ENCODE results near the gene SDSL.
A peak's percentile ranks its signal among the peaks of the same experiment; 100 is the strongest.

The SDSL gene

DNA sequence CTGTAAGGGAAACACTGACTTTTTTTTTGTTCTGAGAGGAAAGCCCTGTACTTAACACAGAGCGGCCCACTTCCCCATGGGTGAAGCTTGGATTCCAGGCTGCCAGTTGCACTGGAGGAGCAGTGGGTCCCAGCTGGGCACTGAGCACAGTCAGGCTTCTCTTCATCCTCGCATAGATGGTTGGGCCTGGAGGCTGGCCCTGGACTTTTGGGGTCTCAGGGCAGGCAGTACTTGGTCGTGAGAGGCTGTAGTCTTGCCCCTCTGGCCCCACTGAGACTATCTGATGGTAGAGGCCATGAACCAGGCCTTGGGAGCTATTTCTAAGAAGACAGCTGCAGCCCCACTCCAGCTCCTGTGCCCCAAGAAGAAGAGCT is 55.6 kb downstream of the SDSL start:
- ATAC-seq = no peak
- TF ChIP-seq RARB (CRISPR knock-in tag; IDR thresholded peaks at IDR 0.05) (no peak), CSDC2 (CRISPR knock-in tag; IDR thresholded peaks at IDR 0.05) (no peak)
- TF ChIP-seq, protein P1, sequence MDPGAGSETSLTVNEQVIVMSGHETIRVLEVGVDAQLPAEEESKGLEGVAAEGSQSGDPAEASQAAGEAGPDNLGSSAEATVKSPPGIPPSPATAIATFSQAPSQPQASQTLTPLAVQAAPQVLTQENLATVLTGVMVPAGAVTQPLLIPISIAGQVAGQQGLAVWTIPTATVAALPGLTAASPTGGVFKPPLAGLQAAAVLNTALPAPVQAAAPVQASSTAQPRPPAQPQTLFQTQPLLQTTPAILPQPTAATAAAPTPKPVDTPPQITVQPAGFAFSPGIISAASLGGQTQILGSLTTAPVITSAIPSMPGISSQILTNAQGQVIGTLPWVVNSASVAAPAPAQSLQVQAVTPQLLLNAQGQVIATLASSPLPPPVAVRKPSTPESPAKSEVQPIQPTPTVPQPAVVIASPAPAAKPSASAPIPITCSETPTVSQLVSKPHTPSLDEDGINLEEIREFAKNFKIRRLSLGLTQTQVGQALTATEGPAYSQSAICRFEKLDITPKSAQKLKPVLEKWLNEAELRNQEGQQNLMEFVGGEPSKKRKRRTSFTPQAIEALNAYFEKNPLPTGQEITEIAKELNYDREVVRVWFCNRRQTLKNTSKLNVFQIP (CRISPR knock-in tag; IDR thresholded peaks at IDR 0.05; ENCODE audit: borderline replicate concordance, low read depth) = no peak
- TF ChIP-seq, protein P2, sequence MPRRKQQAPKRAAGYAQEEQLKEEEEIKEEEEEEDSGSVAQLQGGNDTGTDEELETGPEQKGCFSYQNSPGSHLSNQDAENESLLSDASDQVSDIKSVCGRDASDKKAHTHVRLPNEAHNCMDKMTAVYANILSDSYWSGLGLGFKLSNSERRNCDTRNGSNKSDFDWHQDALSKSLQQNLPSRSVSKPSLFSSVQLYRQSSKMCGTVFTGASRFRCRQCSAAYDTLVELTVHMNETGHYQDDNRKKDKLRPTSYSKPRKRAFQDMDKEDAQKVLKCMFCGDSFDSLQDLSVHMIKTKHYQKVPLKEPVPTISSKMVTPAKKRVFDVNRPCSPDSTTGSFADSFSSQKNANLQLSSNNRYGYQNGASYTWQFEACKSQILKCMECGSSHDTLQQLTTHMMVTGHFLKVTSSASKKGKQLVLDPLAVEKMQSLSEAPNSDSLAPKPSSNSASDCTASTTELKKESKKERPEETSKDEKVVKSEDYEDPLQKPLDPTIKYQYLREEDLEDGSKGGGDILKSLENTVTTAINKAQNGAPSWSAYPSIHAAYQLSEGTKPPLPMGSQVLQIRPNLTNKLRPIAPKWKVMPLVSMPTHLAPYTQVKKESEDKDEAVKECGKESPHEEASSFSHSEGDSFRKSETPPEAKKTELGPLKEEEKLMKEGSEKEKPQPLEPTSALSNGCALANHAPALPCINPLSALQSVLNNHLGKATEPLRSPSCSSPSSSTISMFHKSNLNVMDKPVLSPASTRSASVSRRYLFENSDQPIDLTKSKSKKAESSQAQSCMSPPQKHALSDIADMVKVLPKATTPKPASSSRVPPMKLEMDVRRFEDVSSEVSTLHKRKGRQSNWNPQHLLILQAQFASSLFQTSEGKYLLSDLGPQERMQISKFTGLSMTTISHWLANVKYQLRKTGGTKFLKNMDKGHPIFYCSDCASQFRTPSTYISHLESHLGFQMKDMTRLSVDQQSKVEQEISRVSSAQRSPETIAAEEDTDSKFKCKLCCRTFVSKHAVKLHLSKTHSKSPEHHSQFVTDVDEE (CRISPR knock-in tag; IDR thresholded peaks at IDR 0.05) = no peak

DNA sequence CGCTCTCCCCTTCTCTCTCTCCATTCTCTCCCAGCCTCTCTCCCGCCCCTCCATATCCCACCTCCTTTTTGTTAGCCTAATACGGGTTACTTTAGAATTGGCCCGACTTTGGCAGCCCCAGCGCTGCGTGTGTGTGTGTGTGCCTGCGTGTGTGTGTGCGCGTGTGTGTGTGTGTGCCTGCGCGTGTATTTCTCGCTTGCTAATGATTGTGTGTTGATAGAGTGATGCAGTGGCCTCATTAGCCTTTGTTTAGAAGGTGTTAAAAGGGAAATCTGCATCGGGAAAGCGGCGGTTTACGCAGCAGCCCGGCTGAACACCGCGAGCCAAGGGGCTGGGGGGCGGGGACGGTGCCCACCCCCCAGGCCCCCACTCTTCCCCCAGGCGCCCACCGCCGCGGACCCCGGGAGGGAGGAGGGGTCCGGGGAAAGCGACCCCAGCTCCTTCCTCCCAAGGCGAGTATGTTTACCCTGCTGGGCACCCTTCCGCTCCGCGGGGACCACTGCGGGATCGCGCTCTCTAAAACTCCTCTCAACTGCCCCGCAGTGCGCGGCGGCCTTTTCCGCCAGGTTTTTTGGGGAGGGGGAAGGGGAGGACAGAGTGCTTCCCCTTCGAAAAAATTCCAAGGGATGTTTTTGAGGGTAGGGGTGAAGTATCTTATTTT is 56.3 kb downstream of the SDSL start:
- no peak for ATAC-seq
- TF ChIP-seq, protein P2 (CRISPR knock-in tag; IDR thresholded peaks at IDR 0.05) = no peak

DNA sequence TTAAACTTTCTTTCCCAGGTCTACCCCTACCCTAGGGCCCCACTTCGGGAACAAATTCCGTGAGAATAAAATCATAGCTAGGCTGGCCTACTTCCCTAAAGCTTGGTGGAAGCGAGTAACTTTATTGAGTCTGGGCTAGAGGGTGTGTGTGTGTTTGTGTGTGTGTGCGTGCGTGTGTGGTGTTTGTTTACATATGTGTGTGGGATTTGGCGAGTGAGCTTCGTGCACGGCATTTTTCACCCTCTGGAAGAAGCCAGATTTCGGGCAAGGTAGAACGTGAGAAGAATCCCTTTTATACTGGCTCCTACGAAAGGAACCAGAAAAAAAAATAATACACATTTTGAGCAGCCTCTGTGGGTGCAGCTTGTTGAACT is 57.0 kb downstream of the SDSL start:
- ATAC-seq = no peak
- no peak for TF ChIP-seq TOX (CRISPR knock-in tag; IDR thresholded peaks at IDR 0.05; ENCODE audit: borderline replicate concordance)

DNA sequence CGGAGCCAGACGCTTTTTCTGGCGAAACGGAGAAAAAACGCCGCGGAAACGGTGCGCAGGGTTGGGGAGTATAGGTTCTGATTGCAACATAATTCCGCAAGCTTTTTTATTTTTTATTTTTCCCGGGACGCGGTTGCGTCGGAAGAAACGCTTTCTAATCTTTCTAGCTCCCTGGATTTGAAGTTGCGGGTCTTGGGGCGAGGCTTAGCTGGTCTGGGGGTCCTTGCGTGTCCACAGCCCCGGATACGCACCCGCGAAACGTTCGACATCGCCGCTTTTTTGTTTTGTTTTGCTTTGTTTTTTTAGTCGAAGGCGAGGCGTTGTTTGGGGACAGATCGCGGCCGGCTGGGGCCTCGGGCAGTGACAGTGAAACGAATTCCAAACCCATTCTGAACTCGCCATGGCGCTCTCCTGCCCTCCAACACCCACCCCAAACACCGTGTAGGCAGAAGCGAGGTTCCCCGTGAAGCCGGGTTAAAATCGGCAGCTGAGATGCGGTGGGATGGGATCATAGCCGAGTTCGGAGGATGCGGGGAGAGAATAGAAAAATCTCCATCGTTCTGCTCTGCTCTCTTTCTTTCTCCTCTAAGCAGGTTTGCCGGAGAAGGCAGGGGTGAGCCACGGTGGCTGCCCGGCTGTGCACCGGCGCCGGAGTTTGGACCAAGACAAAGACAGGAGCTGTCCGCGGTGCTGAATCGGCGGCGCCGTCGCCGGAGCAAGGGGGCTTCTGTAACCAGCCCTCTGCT is 57.6 kb downstream of the SDSL start:
- TF ChIP-seq SNAI2 (CRISPR knock-in tag; IDR thresholded peaks at IDR 0.05) = peak; percentile 39; the same call in 1 of the 2 replicates
- TF ChIP-seq, protein P2 (CRISPR knock-in tag; IDR thresholded peaks at IDR 0.05) = peak; percentile 23; the same call in 1 of the 2 replicates
- no peak for TF ChIP-seq PPARA (CRISPR knock-in tag; IDR thresholded peaks at IDR 0.05; ENCODE audit: borderline replicate concordance)
- TF ChIP-seq RARB (CRISPR knock-in tag; IDR thresholded peaks at IDR 0.05) = no peak
- 0 out of 2 replicates have a peak, but pooled peaks have one; percentile 32 for TF ChIP-seq ZFP3 (CRISPR knock-in tag; IDR thresholded peaks at IDR 0.05)
- peak; percentile 73 for ATAC-seq

DNA sequence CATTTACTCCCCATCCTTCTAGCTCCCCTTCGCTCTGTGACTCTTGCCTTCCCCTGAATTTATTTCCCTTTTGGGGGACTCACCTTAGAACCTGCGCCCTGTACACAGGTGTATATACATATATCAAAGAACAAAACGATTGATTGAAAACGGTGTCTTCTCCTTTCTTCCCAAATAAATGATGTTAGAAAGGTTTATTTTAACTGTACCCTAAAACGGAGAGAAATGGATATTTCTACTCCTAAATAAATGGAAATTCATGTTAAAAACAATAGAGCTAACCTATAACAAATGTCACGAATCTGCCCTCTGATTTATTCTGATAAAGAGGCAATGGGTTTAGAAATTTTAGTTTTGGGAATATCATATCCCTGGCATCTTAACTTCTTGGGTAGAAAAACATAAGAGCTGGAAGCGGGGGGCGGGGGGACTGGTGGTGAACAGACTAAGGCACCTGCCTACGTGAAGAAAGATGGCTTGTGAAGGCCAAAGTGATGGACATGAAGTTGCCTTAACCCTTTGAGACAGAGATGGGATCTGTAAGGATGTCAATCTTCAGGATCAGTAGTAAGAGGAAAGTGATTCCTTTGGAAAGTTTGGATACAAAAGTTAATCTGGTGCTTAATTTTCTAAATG is 58.3 kb downstream of the SDSL start:
- ATAC-seq = no peak
- TF ChIP-seq SNAI2 (CRISPR knock-in tag; IDR thresholded peaks at IDR 0.05) (no peak), GLIS3 (CRISPR knock-in tag; IDR thresholded peaks at IDR 0.05) (no peak), BACH2 (CRISPR knock-in tag; IDR thresholded peaks at IDR 0.05; ENCODE audit: borderline replicate concordance) (no peak), ZFP30 (CRISPR knock-in tag; IDR thresholded peaks at IDR 0.05) (no peak), ZC3H10 (CRISPR knock-in tag; IDR thresholded peaks at IDR 0.05) (no peak), OSR1 (CRISPR knock-in tag; IDR thresholded peaks at IDR 0.05) (no peak), ZNF70 (CRISPR knock-in tag; IDR thresholded peaks at IDR 0.05) (no peak), ZNF565 (CRISPR knock-in tag; conservative IDR thresholded peaks at IDR 0.05; ENCODE audit: low read depth) (no peak), RARB (CRISPR knock-in tag; IDR thresholded peaks at IDR 0.05) (no peak), TOX (CRISPR knock-in tag; IDR thresholded peaks at IDR 0.05; ENCODE audit: borderline replicate concordance) (no peak)
- TF ChIP-seq, protein P3, sequence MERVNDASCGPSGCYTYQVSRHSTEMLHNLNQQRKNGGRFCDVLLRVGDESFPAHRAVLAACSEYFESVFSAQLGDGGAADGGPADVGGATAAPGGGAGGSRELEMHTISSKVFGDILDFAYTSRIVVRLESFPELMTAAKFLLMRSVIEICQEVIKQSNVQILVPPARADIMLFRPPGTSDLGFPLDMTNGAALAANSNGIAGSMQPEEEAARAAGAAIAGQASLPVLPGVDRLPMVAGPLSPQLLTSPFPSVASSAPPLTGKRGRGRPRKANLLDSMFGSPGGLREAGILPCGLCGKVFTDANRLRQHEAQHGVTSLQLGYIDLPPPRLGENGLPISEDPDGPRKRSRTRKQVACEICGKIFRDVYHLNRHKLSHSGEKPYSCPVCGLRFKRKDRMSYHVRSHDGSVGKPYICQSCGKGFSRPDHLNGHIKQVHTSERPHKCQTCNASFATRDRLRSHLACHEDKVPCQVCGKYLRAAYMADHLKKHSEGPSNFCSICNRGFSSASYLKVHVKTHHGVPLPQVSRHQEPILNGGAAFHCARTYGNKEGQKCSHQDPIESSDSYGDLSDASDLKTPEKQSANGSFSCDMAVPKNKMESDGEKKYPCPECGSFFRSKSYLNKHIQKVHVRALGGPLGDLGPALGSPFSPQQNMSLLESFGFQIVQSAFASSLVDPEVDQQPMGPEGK (CRISPR knock-in tag; IDR thresholded peaks at IDR 0.05; ENCODE audit: borderline replicate concordance) = no peak
- TF ChIP-seq, protein P4, sequence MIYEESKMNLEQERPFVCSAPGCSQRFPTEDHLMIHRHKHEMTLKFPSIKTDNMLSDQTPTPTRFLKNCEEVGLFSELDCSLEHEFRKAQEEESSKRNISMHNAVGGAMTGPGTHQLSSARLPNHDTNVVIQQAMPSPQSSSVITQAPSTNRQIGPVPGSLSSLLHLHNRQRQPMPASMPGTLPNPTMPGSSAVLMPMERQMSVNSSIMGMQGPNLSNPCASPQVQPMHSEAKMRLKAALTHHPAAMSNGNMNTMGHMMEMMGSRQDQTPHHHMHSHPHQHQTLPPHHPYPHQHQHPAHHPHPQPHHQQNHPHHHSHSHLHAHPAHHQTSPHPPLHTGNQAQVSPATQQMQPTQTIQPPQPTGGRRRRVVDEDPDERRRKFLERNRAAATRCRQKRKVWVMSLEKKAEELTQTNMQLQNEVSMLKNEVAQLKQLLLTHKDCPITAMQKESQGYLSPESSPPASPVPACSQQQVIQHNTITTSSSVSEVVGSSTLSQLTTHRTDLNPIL (CRISPR knock-in tag; IDR thresholded peaks at IDR 0.05; ENCODE audit: low read depth) = no peak
